Small intestine (tissue), 7 donors: ENCODE measurements around the gene SLC39A10. TPM values are rescaled to one million over a fixed set of nuclear protein-coding genes. Genes with fewer than 3 reads are reported as not detected.
"Not testable (repeated sequence)": the region's sequence is repeated elsewhere in the genome, so short reads cannot be mapped to it uniquely, and the experiment has no call there.

ENCODE experiments used
- DNase-seq, 2 donors: peaks; one replicate each; pipeline versions ENCODE4 v3.0.0 to v3.0.0-alpha.2; 2013
- FAIRE-seq: peaks from 2 replicates; lab custom pipeline; 2012; peaks lifted over from hg19 to GRCh38; lab: Jason Lieb, UNC
- H3K27ac ChIP-seq, 3 donors: one replicate each; pipeline ENCODE4 v1.5.1; 2013; ENCODE audit warnings: low read length in 2 of 3, mild to moderate bottlenecking in 2 of 3, control low read depth in 1 of 3, inconsistent platforms in 1 of 3, low read depth in 1 of 3, moderate library complexity in 1 of 3
- H3K27me3 ChIP-seq, 3 donors: one replicate each; pipeline ENCODE4 v1.6.1; 2013; ENCODE audit warnings: low read length in 3 of 3, inconsistent platforms in 1 of 3; ENCODE audit not compliant: control insufficient read depth in 3 of 3, insufficient read depth in 3 of 3
- H3K36me3 ChIP-seq, 3 donors: one replicate each; pipeline ENCODE4 v1.6.1; 2013; ENCODE audit warnings: low read length in 3 of 3, inconsistent platforms in 1 of 3, low read depth in 1 of 3, mild to moderate bottlenecking in 1 of 3, moderate library complexity in 1 of 3; ENCODE audit not compliant: control insufficient read depth in 3 of 3, insufficient read depth in 2 of 3
- H3K4me1 ChIP-seq, 3 donors: one replicate each; pipeline ENCODE4 v1.6.1; 2013; ENCODE audit warnings: low read length in 2 of 3, inconsistent platforms in 1 of 3, low read depth in 1 of 3, mild to moderate bottlenecking in 1 of 3, moderate library complexity in 1 of 3; ENCODE audit not compliant: control insufficient read depth in 3 of 3, insufficient read depth in 2 of 3
- H3K4me3 ChIP-seq, 3 donors: one replicate each; pipeline ENCODE4 v1.5.1; 2013; ENCODE audit warnings: low read length in 3 of 3, control low read depth in 1 of 3, inconsistent platforms in 1 of 3, low read depth in 1 of 3, mild to moderate bottlenecking in 1 of 3, moderate library complexity in 1 of 3
- H3K9me3 ChIP-seq, 2 donors: one replicate each; pipeline ENCODE4 v1.6.1; 2013; ENCODE audit warnings: low read depth in 1 of 2, low read length in 1 of 2; ENCODE audit not compliant: control insufficient read depth in 2 of 2, insufficient read depth in 1 of 2
- WGBS, 3 donors: extraction: QIAGEN DNeasy Blood & Tissue Kit; methylation state at CpG; one replicate each; pipeline ENCODE4 v1.1.7; 2013; 5-methylcytosine and 5-hydroxymethylcytosine counted together
- polyA plus RNA-seq, 4 donors: library from polyadenylated mRNA; stranded (reverse) in 3 of 4; unstranded in 1 of 4; fragments of 200-250 nt in 3 of 4; fragments of 120-200 nt in 1 of 4; gene quantifications; one replicate each; pipeline versions ENCODE4 v1.2.1 to v1.2.3, GENCODE V29; 2013
- donor health status: healthy with polysubstance abuse.
- donor health status: control.
- donor health status: control.
- donor health status: Bipolar disorder and iron deficiency.
- donor health status: healthy.

Gene SLC39A10
- polyA plus RNA-seq, 4 donors = 0.89 to 24.6 (median 7.3) TPM

- no peak overlapping the region for H3K27ac ChIP-seq
- FAIRE-seq (no peak), DNase-seq (no peak)
- no peaks in the 10 kb centered on the region for H3K9me3 ChIP-seq
- H3K4me1 ChIP-seq = peaks cover 0 to 5% (median 0%) of the 10 kb centered on the region in 3 donors
- WGBS, 3 donors = 92 to 96% (median 96%) methylated on average over 7 of the region's 7 CpGs
- no peak overlapping the region for H3K4me3 ChIP-seq
- H3K27me3 ChIP-seq = no peaks in the 10 kb centered on the region
- H3K36me3 ChIP-seq = no peaks in the 10 kb centered on the region
Measured at GRCh38 chr2:195639238-195639858, 17.7 kb upstream of the SLC39A10 start.

- Histone ChIP-seq H3K27me3 (no peaks in the 10 kb centered on the region), H3K36me3 (no peaks in the 10 kb centered on the region), H3K4me3 (no peak overlapping the region), H3K27ac (no peak overlapping the region), H3K4me1 (peaks cover 0 to 5% (median 0%) of the 10 kb centered on the region in 3 donors), H3K9me3 (no peaks in the 10 kb centered on the region)
- 61 to 78% (median 76%) methylated on average over 1 of the region's 1 CpG for WGBS, 3 donors
- DNase-seq (no peak), FAIRE-seq (no peak)
Measured at GRCh38 chr2:195639959-195640358, 17.1 kb upstream of the SLC39A10 start.

- no peak overlapping the region for H3K4me3 ChIP-seq
- FAIRE-seq (no peak), DNase-seq (no peak)
- H3K36me3 ChIP-seq = no peaks in the 10 kb centered on the region
- no peaks in the 10 kb centered on the region for H3K9me3 ChIP-seq
- H3K27me3 ChIP-seq = no peaks in the 10 kb centered on the region
- no peak overlapping the region for H3K27ac ChIP-seq
- 52 to 81% (median 57%) methylated on average over 5 of the region's 5 CpGs for WGBS, 3 donors
- H3K4me1 ChIP-seq = peaks cover 0 to 5% (median 0%) of the 10 kb centered on the region in 3 donors
Measured at GRCh38 chr2:195642027-195642678, 14.9 kb upstream of the SLC39A10 start.

DNA sequence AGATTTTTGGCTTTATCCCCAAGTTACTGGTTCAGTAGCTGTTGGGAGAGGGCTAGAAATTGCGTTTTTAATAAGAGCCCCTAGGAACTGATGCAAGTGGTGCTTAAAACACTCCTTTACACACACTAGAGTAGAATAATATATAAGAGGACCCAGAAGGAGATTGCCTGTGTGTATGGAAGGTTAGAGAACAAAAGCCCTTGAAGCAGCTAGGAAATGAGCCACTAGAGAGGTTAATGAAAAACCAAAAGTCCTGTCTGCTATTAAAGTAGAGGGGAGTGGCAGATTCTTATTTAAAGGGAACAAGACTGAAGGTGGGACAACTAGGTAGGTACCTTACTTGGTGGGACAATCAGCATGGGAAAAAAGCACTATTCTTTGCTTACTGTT lies 14.4 kb upstream of the SLC39A10 start:
- WGBS, 3 donors = 49 to 61% (median 50%) methylated on average over 1 of the region's 1 CpG
- Histone ChIP-seq H3K27ac (no peak overlapping the region), H3K4me3 (no peak overlapping the region), H3K36me3 (no peaks in the 10 kb centered on the region), H3K27me3 (no peaks in the 10 kb centered on the region), H3K9me3 (no peaks in the 10 kb centered on the region), H3K4me1 (peaks cover 0 to 5% (median 0%) of the 10 kb centered on the region in 3 donors)
- DNase-seq = no peak
- no peak for FAIRE-seq

- H3K4me3 ChIP-seq, H3K27me3 ChIP-seq, H3K9me3 ChIP-seq, H3K4me1 ChIP-seq, H3K27ac ChIP-seq, H3K36me3 ChIP-seq, FAIRE-seq, DNase-seq: not testable (repeated sequence)
- WGBS, 3 donors = 91 to 95% (median 94%) methylated on average over 9 of the region's 9 CpGs
Measured at GRCh38 chr2:195644708-195645107, 12.3 kb upstream of the SLC39A10 start.

DNA sequence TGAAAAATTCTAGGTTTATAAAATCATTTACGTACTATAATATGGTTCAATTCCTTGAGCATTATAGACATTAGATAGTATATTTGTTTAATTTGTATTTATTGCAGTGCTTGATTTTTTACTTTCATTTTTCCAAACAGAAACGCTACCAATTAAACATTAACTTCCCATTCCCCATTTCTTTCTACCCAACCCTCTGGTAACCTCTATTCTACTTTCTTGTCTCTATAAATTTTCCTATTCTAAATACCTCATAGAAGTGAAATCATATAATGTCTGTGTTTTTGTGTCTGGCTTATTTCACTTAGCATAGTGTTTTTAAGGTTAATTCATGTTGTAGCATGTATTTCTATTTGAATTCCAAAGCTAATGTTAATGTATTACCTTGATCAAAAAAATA lies 11.6 kb upstream of the SLC39A10 start:
- Histone ChIP-seq H3K4me1 (peaks cover 0 to 5% (median 0%) of the 10 kb centered on the region in 3 donors), H3K9me3 (no peaks in the 10 kb centered on the region), H3K27ac (no peak overlapping the region), H3K27me3 (no peaks in the 10 kb centered on the region), H3K4me3 (no peak overlapping the region), H3K36me3 (no peaks in the 10 kb centered on the region)
- no peak for DNase-seq
- WGBS, 3 donors = 10 to 58% (median 40%) methylated on average over 2 of the region's 2 CpGs
- no peak for FAIRE-seq

- Histone ChIP-seq H3K27me3 (no peaks in the 10 kb centered on the region), H3K27ac (no peak overlapping the region), H3K36me3 (no peaks in the 10 kb centered on the region), H3K4me1 (peaks cover 0 to 5% (median 0%) of the 10 kb centered on the region in 3 donors), H3K9me3 (no peaks in the 10 kb centered on the region), H3K4me3 (no peak overlapping the region)
- no peak for FAIRE-seq
- DNase-seq = no peak
- WGBS, 3 donors = 70 to 87% (median 86%) methylated on average over 9 of the region's 9 CpGs
Measured at GRCh38 chr2:195646424-195646823, 10.6 kb upstream of the SLC39A10 start.

- no peak for FAIRE-seq
- H3K36me3 ChIP-seq = no peaks in the 10 kb centered on the region
- peaks cover 0 to 4% (median 0%) of the 10 kb centered on the region in 3 donors for H3K4me1 ChIP-seq
- DNase-seq = no peak
- H3K9me3 ChIP-seq = no peaks in the 10 kb centered on the region
- no peaks in the 10 kb centered on the region for H3K27me3 ChIP-seq
- WGBS, 3 donors = 89 to 95% (median 94%) methylated on average over 3 of the region's 3 CpGs
- no peak overlapping the region for H3K27ac ChIP-seq
- H3K4me3 ChIP-seq = no peak overlapping the region
Measured at GRCh38 chr2:195647302-195647701, 9.7 kb upstream of the SLC39A10 start.
